Left lobe of liver (tissue), 2 donors: ENCODE results near the gene RUNX1. TPM values are rescaled to one million over a fixed set of nuclear protein-coding genes. Genes with fewer than 3 reads are reported as not detected.

ENCODE experiments used
- ATAC-seq: fragments of 200-7000 bp; cut with Tn5 transposase; one replicate; pipeline ENCODE4 v1.9.1; 2020; ENCODE audit warnings: mild to moderate bottlenecking, moderate library complexity
- DNase-seq: peaks from one replicate; pipeline ENCODE4 v3.0.0-alpha.2; 2020; ENCODE audit warnings: low spot score
- total RNA-seq: library from RNA; stranded (reverse); gene quantifications from one replicate; pipeline ENCODE4 v1.2.1, GENCODE V29; 2021
- donor health status: DM: no; HTN: no; CAD: no; lungs with moderate emphysema.
- donor health status: DM: no; HTN: yes; CAD: no.

Gene RUNX1
- total RNA-seq, 1 donor from 2014 or later: 4.3 TPM

GRCh38 chr21:34886240-34887104 is 162.6 kb downstream of the RUNX1 start:
- peak; percentile 54 for DNase-seq

GRCh38 chr21:34885626-34886239 is 163.4 kb downstream of the RUNX1 start:
- DNase-seq (no peak), ATAC-seq (no peak)

More at GRCh38 chr21:34886240-34887104, 162.6 kb downstream of the RUNX1 start:
- ATAC-seq: no peak

DNA sequence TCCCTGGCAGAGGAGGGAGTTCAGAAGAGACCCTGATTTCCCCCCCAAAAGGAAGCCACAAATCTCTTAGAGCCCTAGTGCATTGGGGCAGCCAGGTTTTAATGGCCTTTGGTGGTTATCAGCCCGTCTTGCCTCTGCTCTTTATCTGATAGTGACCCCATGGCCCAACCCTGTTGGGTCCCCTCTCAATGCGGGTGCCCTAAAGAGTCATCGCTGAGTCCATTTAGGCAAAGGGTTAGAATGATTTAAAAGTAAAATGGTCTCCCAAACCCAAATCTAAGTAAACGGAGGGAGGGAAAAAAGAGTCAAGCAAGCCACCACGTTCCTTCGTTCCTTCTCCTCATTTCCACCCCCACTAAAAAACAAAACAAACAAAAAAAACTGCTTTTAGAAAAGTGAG is 164.0 kb downstream of the RUNX1 start:
- no peak for ATAC-seq
- DNase-seq: no peak

GRCh38 chr21:34884346-34884929 is 164.7 kb downstream of the RUNX1 start:
- DNase-seq: no peak
- no peak for ATAC-seq

GRCh38 chr21:34883491-34884271 is 165.4 kb downstream of the RUNX1 start:
- ATAC-seq: no peak
- DNase-seq: no peak

- no peak for ATAC-seq
- DNase-seq: no peak
These were observed 166.4 kb downstream of the RUNX1 start for GRCh38 chr21:34882719-34883131.

DNA sequence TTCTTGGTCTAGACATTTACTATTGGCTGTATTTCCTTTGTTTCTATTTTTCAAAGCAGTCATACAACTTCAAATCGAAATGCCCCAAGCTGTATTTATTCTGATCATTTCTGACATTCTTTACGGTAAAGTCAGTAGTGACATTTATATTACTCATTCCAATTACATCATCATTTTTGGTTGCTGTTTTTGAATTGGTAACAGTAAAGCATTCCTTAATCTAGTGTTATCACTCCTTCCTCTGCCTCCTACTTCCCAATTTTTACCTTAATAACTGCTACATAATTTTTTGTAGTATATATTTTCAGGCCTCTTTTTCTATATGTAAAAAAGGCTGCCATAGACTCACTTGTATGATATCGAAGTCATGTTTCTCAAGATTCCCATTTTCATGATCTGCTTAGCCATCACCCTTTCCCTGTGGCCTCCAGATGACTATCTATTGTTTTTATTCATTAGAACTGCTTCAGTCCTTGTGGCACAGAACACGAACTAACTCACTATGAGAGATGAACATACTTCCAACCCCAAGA is 167.2 kb downstream of the RUNX1 start:
- DNase-seq (no peak), ATAC-seq (no peak)

DNA sequence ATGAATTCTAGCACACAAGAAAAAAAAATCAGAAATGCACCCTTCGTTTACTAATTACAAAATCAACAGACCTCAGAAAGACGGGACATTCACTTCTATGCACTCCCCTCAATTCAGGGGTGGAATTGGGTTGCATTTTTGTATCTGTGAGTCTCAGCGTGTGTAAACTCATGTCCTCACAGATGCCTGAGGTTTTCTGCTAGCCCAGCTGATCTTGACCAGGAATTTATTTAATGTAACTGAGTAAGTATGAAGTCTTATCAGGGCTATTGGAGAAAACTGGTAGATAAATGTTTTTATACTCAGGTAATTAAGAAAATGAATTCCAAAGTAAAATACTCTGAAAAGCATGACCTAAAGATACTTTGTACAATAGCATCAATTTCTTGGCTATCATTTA is 167.7 kb downstream of the RUNX1 start:
- ATAC-seq: no peak
- DNase-seq: no peak

- DNase-seq (no peak), ATAC-seq (no peak)
These were observed 168.7 kb downstream of the RUNX1 start for GRCh38 chr21:34880401-34880800.

DNA sequence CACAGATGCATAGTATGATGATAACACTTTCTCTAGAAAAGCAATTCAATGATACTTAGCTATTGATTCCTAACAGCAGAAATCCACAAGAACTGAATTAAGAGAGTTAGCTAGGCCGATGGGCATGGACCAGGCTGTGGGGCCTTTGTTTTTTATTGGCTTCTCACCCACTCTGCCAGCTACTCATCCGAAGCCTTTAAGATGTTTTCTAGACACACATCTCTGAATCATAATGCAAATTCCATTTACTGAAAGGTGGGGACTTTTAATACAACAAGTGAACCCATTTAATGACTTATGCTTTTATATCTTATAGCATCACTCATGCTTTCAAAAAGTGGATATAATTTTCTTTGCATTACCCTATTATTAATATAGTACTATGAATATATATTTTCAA is 170.2 kb downstream of the RUNX1 start:
- DNase-seq (no peak), ATAC-seq (no peak)

GRCh38 chr21:34878501-34878900 is 170.6 kb downstream of the RUNX1 start:
- ATAC-seq (no peak), DNase-seq (no peak)

DNA sequence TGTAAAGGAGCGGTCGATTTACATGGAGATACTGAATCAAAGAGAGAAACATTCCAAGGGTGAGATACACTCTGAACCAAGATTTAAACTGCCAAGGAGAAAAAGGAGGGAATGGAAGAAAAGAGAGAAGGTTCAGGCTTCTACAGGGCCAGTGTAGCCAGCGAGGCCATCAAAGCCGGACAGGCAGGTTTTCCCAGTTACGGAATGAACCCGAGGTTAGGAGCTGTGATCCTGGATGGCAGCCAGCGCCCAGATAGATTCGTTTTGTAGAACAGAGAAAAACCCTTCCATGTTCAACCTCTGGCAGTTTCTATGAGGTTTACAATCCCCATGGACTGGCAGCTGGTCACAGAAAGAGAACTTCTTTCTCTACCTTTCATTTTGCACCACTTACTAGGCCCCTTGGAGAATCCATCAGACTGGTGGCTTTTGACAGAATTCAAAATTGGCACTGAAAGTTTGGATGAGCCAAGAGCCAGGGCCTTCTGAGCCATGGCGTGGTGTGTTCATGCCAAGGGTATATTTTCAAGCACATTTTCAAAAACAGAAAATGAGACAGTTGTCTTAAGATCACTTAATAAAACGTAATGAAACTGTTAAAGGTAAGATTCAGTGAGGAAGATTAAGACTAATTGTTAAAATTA is 171.5 kb downstream of the RUNX1 start:
- DNase-seq (peak; percentile 74), ATAC-seq (peak; percentile 94)

DNA sequence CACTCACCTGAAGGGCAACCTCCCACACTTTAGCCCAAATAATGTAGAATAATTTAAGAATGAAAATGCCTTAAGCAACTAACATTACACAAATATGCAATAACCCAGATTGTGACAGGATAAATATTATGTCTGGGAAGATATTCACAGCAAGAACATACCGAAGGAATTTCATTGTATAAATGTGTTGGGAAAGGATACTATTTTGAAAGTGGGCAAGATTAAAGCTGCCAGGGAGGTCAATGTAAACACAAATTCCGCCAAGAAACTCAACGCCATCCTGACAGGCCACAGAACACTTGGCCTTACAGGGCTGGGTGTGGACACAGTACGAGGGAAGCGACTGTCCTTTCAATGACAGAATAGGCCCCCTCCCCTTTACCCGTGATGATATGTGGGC is 173.3 kb downstream of the RUNX1 start:
- DNase-seq: no peak
- ATAC-seq: no peak

- no peak for DNase-seq
These were observed 174.2 kb downstream of the RUNX1 start for GRCh38 chr21:34874684-34875513.

DNA sequence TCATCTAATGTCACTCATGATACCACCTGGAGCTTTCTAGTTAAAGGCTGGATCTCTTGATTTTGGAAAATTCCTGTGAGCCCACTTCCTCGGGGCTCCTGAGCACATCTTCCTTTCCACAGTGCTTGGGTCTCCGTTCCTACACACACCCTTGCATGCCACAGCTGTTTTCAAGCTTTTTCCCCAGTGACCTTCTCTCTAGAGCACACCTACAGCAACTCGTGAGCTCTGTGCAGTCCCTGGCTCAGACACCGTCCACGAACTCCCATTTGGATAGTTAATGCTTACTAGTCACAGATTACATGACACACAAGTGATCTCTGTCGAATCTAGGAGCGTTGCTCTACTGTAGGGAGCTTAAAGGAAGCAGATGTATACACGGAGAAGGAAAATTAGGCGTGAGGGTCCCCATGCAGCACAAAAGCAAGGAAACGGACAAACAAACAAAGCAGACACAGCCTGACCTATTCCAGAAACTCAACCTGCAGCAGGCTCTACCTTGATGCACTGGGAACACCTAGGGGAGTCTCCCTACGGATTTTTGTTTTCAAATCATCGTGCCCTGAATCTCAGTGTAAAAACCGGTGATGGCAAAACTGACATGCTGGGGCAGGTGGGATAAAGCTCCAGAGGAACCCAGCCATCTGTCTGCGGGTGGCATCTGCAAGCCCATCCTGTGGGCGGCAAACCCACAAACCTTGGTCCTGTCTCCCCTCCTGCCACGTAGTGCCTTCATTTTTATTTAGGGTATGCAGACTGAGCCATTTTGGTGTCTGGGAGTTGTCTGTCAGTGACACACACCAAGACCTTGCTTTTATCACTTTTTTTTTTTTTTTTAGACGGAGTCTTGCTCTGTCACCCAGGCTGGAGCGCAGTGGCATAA is 177.8 kb downstream of the RUNX1 start:
- ATAC-seq: no peak
- DNase-seq: no peak

More at GRCh38 chr21:34874684-34875513, 174.2 kb downstream of the RUNX1 start:
- ATAC-seq: no peak

DNA sequence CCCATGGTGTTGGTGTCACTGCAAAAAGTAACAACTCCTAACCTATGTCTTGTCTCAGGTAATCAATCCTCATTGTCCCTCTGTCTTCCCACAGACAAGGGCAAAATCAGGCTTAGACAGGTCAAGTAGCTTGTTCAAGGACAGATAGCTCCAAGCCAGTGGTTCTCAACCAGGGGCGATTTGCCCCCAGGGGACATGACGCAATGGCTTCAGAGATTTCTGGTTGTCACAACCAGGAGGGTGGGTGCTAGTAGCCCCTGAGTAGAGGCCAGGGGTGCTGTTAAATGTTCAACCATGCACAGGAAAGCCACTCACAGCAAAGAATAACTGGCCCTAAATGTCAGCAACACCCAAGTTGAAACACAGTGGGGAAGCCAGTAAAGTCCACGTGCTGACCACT is 178.9 kb downstream of the RUNX1 start:
- DNase-seq (no peak), ATAC-seq (no peak)

GRCh38 chr21:34869545-34869944 is 179.6 kb downstream of the RUNX1 start:
- DNase-seq: no peak
- ATAC-seq: no peak

DNA sequence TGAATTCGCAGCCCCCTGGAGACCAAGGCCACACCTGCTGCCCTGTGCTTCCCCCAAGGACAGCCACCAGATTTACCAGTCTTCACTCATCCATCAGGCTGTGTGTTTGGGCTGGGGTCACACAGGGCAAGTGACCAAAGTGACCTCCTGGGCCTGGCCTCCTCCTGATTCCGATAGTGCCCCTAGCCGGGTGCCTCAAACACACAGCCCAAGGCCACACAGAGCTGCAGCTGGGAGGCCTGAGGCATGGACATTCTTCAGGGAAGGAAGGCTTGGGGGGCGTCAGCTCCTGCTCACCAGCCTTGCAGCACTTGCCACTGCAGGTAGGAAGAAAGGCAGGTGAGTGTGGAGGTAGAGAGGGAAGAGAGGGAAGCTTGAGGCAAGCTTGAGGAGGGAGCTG is 181.3 kb downstream of the RUNX1 start:
- DNase-seq: no peak
- ATAC-seq: no peak
